ENCODE results near the gene LOC128125822.

DNA sequence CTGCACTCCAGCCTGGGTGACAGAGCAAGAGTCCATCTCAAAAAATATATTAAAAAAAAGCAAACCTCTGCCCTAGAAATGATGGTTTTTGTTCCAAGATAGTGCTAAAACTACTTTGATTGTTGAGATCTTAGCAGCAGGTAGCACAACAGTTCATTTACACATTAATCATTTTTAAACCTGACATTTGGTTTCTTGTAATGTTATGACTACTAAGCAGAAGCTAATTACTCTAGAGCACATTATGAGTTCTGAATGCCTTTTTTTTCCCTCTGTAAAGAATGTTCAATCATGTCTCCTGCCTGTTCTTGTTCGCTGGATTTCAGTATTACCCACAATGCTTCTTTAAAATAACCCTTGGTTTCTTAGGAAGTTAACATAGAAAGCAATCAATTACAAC, 38.7 kb downstream of the LOC128125822 start:
- TF ChIP-seq, protein P1, sequence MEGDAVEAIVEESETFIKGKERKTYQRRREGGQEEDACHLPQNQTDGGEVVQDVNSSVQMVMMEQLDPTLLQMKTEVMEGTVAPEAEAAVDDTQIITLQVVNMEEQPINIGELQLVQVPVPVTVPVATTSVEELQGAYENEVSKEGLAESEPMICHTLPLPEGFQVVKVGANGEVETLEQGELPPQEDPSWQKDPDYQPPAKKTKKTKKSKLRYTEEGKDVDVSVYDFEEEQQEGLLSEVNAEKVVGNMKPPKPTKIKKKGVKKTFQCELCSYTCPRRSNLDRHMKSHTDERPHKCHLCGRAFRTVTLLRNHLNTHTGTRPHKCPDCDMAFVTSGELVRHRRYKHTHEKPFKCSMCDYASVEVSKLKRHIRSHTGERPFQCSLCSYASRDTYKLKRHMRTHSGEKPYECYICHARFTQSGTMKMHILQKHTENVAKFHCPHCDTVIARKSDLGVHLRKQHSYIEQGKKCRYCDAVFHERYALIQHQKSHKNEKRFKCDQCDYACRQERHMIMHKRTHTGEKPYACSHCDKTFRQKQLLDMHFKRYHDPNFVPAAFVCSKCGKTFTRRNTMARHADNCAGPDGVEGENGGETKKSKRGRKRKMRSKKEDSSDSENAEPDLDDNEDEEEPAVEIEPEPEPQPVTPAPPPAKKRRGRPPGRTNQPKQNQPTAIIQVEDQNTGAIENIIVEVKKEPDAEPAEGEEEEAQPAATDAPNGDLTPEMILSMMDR (conservative IDR thresholded peaks at IDR 0.05 in 1 of 2, IDR thresholded peaks at IDR 0.05 in 1 of 2; ENCODE audit: extremely low read depth in 1 of 2, insufficient read depth in 1 of 2, low read depth in 1 of 2, low read length in 2 of 2), result no peak
- TF ChIP-seq EZH2 (IDR thresholded peaks at IDR 0.05; ENCODE audit: borderline replicate concordance, low read length), result no peak

Measured in mammary epithelial cell (primary cell).